Kidney epithelial cell (primary cell): ENCODE measurements around the gene COL4A1. TPM values are rescaled to one million over a fixed set of nuclear protein-coding genes. Genes with fewer than 3 reads are reported as not detected.

ENCODE experiments used
- DNase-seq: peaks from one replicate; pipeline ENCODE4 v3.0.0-alpha.2; 2010; ENCODE audit warnings: low read depth
- H3K27me3 ChIP-seq: 2 replicates; pipeline ENCODE4 v1.6.0; 2011; ENCODE audit warnings: low read length; ENCODE audit not compliant: control insufficient read depth, insufficient read depth
- H3K36me3 ChIP-seq: 2 replicates; pipeline ENCODE4 v1.5.1; 2011; ENCODE audit warnings: low read length; ENCODE audit not compliant: control insufficient read depth, insufficient read depth
- H3K4me3 ChIP-seq: 2 replicates; pipeline ENCODE4 v1.5.1; 2011; ENCODE audit warnings: low read depth, mild to moderate bottlenecking, control low read depth, low read length
- total RNA-seq: library from RNA; depleted of rRNA; stranded (reverse); fragments of >200 nt; gene quantifications from 2 replicates; pipeline ENCODE4 v1.2.3, GENCODE V29; 2015
- TF ChIP-seq, protein P1 (sequence below): IDR thresholded peaks from 2 replicates; pipeline ENCODE4 v1.5.1; 2011; ENCODE audit warnings: mild to moderate bottlenecking, moderate library complexity, low read length, control low read depth, inconsistent platforms; ENCODE audit not compliant: insufficient read depth, poor library complexity, severe bottlenecking

The COL4A1 gene
- 1,018 and 1,045 TPM in 2 replicates for total RNA-seq

- Histone ChIP-seq H3K4me3 (peak within 1 kb of the TSS; percentile 67), H3K27me3 (no peaks in the 10 kb centered on the region), H3K36me3 (peaks cover 6% of the 10 kb centered on the region)
- no peak for DNase-seq
- TF ChIP-seq, protein P1, sequence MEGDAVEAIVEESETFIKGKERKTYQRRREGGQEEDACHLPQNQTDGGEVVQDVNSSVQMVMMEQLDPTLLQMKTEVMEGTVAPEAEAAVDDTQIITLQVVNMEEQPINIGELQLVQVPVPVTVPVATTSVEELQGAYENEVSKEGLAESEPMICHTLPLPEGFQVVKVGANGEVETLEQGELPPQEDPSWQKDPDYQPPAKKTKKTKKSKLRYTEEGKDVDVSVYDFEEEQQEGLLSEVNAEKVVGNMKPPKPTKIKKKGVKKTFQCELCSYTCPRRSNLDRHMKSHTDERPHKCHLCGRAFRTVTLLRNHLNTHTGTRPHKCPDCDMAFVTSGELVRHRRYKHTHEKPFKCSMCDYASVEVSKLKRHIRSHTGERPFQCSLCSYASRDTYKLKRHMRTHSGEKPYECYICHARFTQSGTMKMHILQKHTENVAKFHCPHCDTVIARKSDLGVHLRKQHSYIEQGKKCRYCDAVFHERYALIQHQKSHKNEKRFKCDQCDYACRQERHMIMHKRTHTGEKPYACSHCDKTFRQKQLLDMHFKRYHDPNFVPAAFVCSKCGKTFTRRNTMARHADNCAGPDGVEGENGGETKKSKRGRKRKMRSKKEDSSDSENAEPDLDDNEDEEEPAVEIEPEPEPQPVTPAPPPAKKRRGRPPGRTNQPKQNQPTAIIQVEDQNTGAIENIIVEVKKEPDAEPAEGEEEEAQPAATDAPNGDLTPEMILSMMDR, result no peak
These were observed at the start of gene COL4A1, which contains the start of gene COL4A2 for GRCh38 chr13:110306960-110307766. Gene COL4A1, minus strand, starts transcription at chr13:110307157. Its CDS starts 130 bp downstream, at chr13:110307027. Gene COL4A2, plus strand, starts transcription at chr13:110307284. Its CDS starts 620 bp downstream, at chr13:110307904.

GRCh38 chr13:110356362-110356761, 49.4 kb upstream of the COL4A1 start:
- H3K36me3 ChIP-seq, result peaks cover 3% of the 10 kb centered on the region
- no peak overlapping the region for H3K4me3 ChIP-seq
- DNase-seq, result no peak
- no peaks in the 10 kb centered on the region for H3K27me3 ChIP-seq
- TF ChIP-seq, protein P1, result no peak

GRCh38 chr13:110354715-110355473, 47.9 kb upstream of the COL4A1 start:
- Histone ChIP-seq H3K36me3 (peaks cover 3% of the 10 kb centered on the region), H3K27me3 (no peaks in the 10 kb centered on the region), H3K4me3 (no peak overlapping the region)
- TF ChIP-seq, protein P1, result no peak
- no peak for DNase-seq

- TF ChIP-seq, protein P1, result no peak
- no peak for DNase-seq
These were observed 47.2 kb upstream of the COL4A1 start for GRCh38 chr13:110354123-110354627.

DNA sequence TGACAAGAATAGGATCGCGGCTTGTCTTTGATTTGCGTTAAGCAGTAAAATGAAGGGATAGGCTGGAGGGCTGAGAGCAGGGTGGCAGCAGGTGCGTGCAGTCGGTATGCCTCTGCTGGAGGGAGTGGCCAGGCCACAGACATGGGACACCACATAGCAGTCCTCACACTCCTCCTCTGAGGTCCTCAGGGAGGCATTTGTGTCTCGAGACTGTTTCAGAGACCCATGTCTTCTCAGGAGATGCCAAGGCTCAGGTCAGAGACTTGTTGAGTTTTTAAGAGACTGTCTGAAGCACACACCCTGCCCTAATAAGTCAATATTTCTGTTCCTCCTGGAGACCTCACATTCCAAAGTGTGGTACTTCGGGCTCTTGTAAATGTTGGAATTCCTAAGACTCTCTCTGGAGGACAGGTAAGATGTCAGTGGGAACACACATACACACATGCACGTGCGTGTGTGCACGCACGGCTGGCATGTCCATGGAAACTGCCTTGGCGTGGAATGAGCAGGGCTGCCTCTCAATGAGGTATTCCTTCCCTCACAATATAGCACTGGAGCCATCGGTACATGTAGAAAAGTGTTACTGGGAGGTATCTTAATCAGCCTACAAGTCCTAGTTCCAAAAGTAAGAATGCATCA, 46.5 kb upstream of the COL4A1 start:
- peaks cover 1% of the 10 kb centered on the region for H3K36me3 ChIP-seq
- H3K4me3 ChIP-seq, result no peak overlapping the region
- H3K27me3 ChIP-seq, result no peaks in the 10 kb centered on the region
- no peak for DNase-seq
- TF ChIP-seq, protein P1, result no peak

More at GRCh38 chr13:110354123-110354627, 47.2 kb upstream of the COL4A1 start:
- H3K4me3 ChIP-seq, result no peak overlapping the region
- peaks cover 1% of the 10 kb centered on the region for H3K36me3 ChIP-seq
- no peaks in the 10 kb centered on the region for H3K27me3 ChIP-seq
